SK-N-MC (cell line): Measurements from ENCODE around the gene ASIC3.

Experiments used
- EZH2 ChIP-seq: fragments of 200-600 bp; sonication (generic); IDR thresholded peaks from one replicate; pipeline ENCODE4 v1.6.1; 2017; ENCODE audit warnings: antibody characterized with exemption
- FOXP2 ChIP-seq: optimal IDR thresholded peaks from 2 replicates; pipeline ENCODE3; 2011; ENCODE audit warnings: mild to moderate bottlenecking, moderate library complexity; ENCODE audit not compliant: insufficient read depth; ENCODE audit errors: extremely low read length, control extremely low read depth
- POLR2AphosphoS5 ChIP-seq: IDR thresholded peaks from 2 replicates; pipeline ENCODE4 v1.6.1; 2012; ENCODE audit warnings: mild to moderate bottlenecking, low read depth, low read length, borderline replicate concordance

- TF ChIP-seq POLR2AphosphoS5 = no peak
- no peak for TF ChIP-seq EZH2
- TF ChIP-seq FOXP2 = no peak
Observed at GRCh38 chr7:151014950-151015349, 33.4 kb upstream of the ASIC3 start.
